ENCODE data around the gene ADCY7. TPM values are rescaled to one million over a fixed set of nuclear protein-coding genes. Genes with fewer than 3 reads are reported as not detected.
A peak's percentile ranks its signal among the peaks of the same experiment; 100 is the strongest.

The ADCY7 gene
- total RNA-seq, 1 donor from 2014 or later, result 4.6 TPM

GRCh38 chr16:50314665-50315064 is 48.3 kb downstream of the ADCY7 start:
- H3K4me1 Mint-ChIP-seq (ENCODE audit: unreplicated experiment), result peaks cover 22% of the 10 kb centered on the region
- TF ChIP-seq CTCF (IDR thresholded peaks at IDR 0.05), result no peak
- DNase-seq (ENCODE audit: extremely low spot score, unreplicated experiment), result no peak
- H3K9me3 Mint-ChIP-seq (ENCODE audit: unreplicated experiment), result no peaks in the 10 kb centered on the region
- H3K27ac Mint-ChIP-seq (ENCODE audit: unreplicated experiment), result no peak overlapping the region
- no peaks in the 10 kb centered on the region for H3K27me3 Mint-ChIP-seq (ENCODE audit: unreplicated experiment)
- no peak overlapping the region for H3K4me3 Mint-ChIP-seq (ENCODE audit: unreplicated experiment)
- peaks cover 35% of the 10 kb centered on the region for H3K36me3 Mint-ChIP-seq (ENCODE audit: unreplicated experiment)

GRCh38 chr16:50315346-50315997 is 49.1 kb downstream of the ADCY7 start:
- Mint-ChIP-seq H3K27ac (ENCODE audit: unreplicated experiment) (peak overlapping the region; percentile 67), H3K36me3 (ENCODE audit: unreplicated experiment) (peaks cover 38% of the 10 kb centered on the region), H3K27me3 (ENCODE audit: unreplicated experiment) (no peaks in the 10 kb centered on the region), H3K9me3 (ENCODE audit: unreplicated experiment) (no peaks in the 10 kb centered on the region), H3K4me3 (ENCODE audit: unreplicated experiment) (no peak overlapping the region), H3K4me1 (ENCODE audit: unreplicated experiment) (peaks cover 22% of the 10 kb centered on the region)
- DNase-seq (ENCODE audit: extremely low spot score, unreplicated experiment), result no peak
- no peak for TF ChIP-seq CTCF (IDR thresholded peaks at IDR 0.05)

GRCh38 chr16:50316102-50316847 is 49.9 kb downstream of the ADCY7 start:
- H3K9me3 Mint-ChIP-seq (ENCODE audit: unreplicated experiment), result no peaks in the 10 kb centered on the region
- peaks cover 43% of the 10 kb centered on the region for H3K36me3 Mint-ChIP-seq (ENCODE audit: unreplicated experiment)
- peaks cover 22% of the 10 kb centered on the region for H3K4me1 Mint-ChIP-seq (ENCODE audit: unreplicated experiment)
- no peak for DNase-seq (ENCODE audit: extremely low spot score, unreplicated experiment)
- no peak for TF ChIP-seq CTCF (IDR thresholded peaks at IDR 0.05)
- H3K27ac Mint-ChIP-seq (ENCODE audit: unreplicated experiment), result peak overlapping the region; percentile 67
- no peak overlapping the region for H3K4me3 Mint-ChIP-seq (ENCODE audit: unreplicated experiment)
- H3K27me3 Mint-ChIP-seq (ENCODE audit: unreplicated experiment), result no peaks in the 10 kb centered on the region

- DNase-seq (ENCODE audit: extremely low spot score, unreplicated experiment), result no peak
- Mint-ChIP-seq H3K27ac (ENCODE audit: unreplicated experiment) (peak overlapping the region; percentile 38), H3K9me3 (ENCODE audit: unreplicated experiment) (no peaks in the 10 kb centered on the region), H3K36me3 (ENCODE audit: unreplicated experiment) (peaks cover 44% of the 10 kb centered on the region), H3K27me3 (ENCODE audit: unreplicated experiment) (no peaks in the 10 kb centered on the region), H3K4me1 (ENCODE audit: unreplicated experiment) (peaks cover 22% of the 10 kb centered on the region), H3K4me3 (ENCODE audit: unreplicated experiment) (no peak overlapping the region)
- no peak for TF ChIP-seq CTCF (IDR thresholded peaks at IDR 0.05)
These were observed 50.7 kb downstream of the ADCY7 start for GRCh38 chr16:50316848-50317630.

All from osteocyte (in vitro differentiated cells).